Tibial nerve (tissue), 4 donors: ENCODE measurements around the gene NR4A3.

Source experiments
- CTCF ChIP-seq, 5 experiments: fragments of 200-600 bp in 3 of 5; fragments of 450-650 bp in 2 of 5; sonication (generic) in 3 of 5; IDR thresholded peaks; one replicate each; pipeline ENCODE4 v1.5.1; 2016 to 2019; ENCODE audit warnings: antibody characterized with exemption in 5 of 5, mild to moderate bottlenecking in 3 of 5, moderate library complexity in 2 of 5
- EP300 ChIP-seq, 2 donors: sonication (generic); formaldehyde crosslinking; IDR thresholded peaks; one replicate each; pipeline ENCODE4 v1.6.1; 2017; ENCODE audit warnings: antibody characterized with exemption in 2 of 2, mild to moderate bottlenecking in 1 of 2
- POLR2A ChIP-seq, 2 donors: fragments of 450-650 bp; IDR thresholded peaks; one replicate each; pipeline ENCODE4 v1.6.1; 2017; ENCODE audit warnings: antibody characterized with exemption in 2 of 2, mild to moderate bottlenecking in 2 of 2, moderate library complexity in 2 of 2

- TF ChIP-seq CTCF (IDR thresholded peaks at IDR 0.05) (peak; percentile 7 to 40 (median 35)), POLR2A (IDR thresholded peaks at IDR 0.05) (no peak), EP300 (IDR thresholded peaks at IDR 0.05) (peak in 1 of 2 donors; percentile 47)
These were observed 2.9 kb downstream of the NR4A3 start for GRCh38 chr9:99824378-99825171.
